ENCODE measurements around the gene IP6K3. TPM values are rescaled to one million over a fixed set of nuclear protein-coding genes. Genes with fewer than 3 reads are reported as not detected.
A peak's percentile ranks its signal among the peaks of the same experiment; 100 is the strongest.

IP6K3 gene, protein sequence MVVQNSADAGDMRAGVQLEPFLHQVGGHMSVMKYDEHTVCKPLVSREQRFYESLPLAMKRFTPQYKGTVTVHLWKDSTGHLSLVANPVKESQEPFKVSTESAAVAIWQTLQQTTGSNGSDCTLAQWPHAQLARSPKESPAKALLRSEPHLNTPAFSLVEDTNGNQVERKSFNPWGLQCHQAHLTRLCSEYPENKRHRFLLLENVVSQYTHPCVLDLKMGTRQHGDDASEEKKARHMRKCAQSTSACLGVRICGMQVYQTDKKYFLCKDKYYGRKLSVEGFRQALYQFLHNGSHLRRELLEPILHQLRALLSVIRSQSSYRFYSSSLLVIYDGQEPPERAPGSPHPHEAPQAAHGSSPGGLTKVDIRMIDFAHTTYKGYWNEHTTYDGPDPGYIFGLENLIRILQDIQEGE
- total RNA-seq (2022) (0.25 and 1.7 TPM in 2 replicates), Bru-seq, nascent RNA (percentile 21 among the genes with signal in this experiment), BruChase-seq, experiment 1, labeled RNA remaining after a 6-hour chase (percentile 11 among the genes with signal in this experiment), BruChase-seq, experiment 2, labeled RNA remaining after a 2-hour chase (percentile 20 among the genes with signal in this experiment)
- long read RNA-seq, partial matches to known transcripts, result 0 of 2 reads
- long read RNA-seq, other reads (novel, unspliced or antisense), result 0 of 2 reads

DNA sequence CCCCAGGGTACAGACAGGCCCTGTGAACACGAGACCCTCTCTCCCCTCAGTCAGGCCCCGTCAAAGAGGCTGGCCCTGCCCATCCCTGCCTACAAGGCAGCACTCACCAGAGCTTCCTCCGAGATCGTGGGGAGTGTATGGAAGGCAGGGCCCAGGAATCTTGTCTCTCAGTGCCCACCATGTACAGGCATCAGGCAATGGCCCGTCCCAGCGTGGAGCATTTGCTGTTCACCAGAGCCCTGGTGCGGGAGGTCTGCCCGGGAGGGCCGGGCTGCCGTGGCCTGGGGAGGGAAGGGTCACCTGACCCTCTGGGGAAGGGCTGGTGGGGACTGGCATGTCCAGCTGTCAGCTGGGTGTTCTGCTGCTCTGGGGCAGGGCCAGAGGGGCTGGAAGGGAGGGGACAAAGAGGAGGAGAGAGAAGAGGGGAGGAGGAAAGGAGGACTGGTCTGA lies at the start of gene IP6K3:
TSS of gene IP6K3 (minus strand) at position 255 of the 450 bp plus-strand sequence. CDS start 11,429 bp downstream, outside the sequence.
- intact Hi-C loops (cut with micrococcal nuclease), result no loop called here
- peaks cover 70% of the 10 kb centered on the region for H3K4me1 Mint-ChIP-seq (ENCODE audit: insufficient read depth, unreplicated experiment)
- peaks cover 7% of the 10 kb centered on the region for H3K36me3 Mint-ChIP-seq (ENCODE audit: insufficient read depth, unreplicated experiment)
- peak within 1 kb of the TSS; percentile 50 for H3K4me3 Mint-ChIP-seq (ENCODE audit: unreplicated experiment)
- TF ChIP-seq, protein P1, sequence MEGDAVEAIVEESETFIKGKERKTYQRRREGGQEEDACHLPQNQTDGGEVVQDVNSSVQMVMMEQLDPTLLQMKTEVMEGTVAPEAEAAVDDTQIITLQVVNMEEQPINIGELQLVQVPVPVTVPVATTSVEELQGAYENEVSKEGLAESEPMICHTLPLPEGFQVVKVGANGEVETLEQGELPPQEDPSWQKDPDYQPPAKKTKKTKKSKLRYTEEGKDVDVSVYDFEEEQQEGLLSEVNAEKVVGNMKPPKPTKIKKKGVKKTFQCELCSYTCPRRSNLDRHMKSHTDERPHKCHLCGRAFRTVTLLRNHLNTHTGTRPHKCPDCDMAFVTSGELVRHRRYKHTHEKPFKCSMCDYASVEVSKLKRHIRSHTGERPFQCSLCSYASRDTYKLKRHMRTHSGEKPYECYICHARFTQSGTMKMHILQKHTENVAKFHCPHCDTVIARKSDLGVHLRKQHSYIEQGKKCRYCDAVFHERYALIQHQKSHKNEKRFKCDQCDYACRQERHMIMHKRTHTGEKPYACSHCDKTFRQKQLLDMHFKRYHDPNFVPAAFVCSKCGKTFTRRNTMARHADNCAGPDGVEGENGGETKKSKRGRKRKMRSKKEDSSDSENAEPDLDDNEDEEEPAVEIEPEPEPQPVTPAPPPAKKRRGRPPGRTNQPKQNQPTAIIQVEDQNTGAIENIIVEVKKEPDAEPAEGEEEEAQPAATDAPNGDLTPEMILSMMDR (IDR thresholded peaks at IDR 0.05; ENCODE audit: unreplicated experiment), result no peak
- H3K9me3 Mint-ChIP-seq (ENCODE audit: unreplicated experiment), result no peaks in the 10 kb centered on the region
- peak; percentile 22 for DNase-seq (ENCODE audit: unreplicated experiment)
- POLR2A ChIA-PET, result interaction anchor here (0.9 to 3.9 kb wide), 6 partner anchors 12 to 126 kb away, joined by 3 to 29 read pairs (median 6); partner anchors contain the start of genes ITPR3 and UQCC2
- CTCF ChIA-PET, result interaction anchor here (0.6 to 12.4 kb wide), 6 partner anchors 9 to 447 kb away, joined by 3 to 228 read pairs (median 4); partner anchors contain the start of gene UQCC2
- H3K27me3 Mint-ChIP-seq (ENCODE audit: insufficient read depth, unreplicated experiment), result no peaks in the 10 kb centered on the region
- H3K27ac Mint-ChIP-seq (ENCODE audit: low read depth, unreplicated experiment), result peak within 1 kb of the TSS; percentile 85
- no TSS peak for BruUV-seq (replicated peaks)

DNA sequence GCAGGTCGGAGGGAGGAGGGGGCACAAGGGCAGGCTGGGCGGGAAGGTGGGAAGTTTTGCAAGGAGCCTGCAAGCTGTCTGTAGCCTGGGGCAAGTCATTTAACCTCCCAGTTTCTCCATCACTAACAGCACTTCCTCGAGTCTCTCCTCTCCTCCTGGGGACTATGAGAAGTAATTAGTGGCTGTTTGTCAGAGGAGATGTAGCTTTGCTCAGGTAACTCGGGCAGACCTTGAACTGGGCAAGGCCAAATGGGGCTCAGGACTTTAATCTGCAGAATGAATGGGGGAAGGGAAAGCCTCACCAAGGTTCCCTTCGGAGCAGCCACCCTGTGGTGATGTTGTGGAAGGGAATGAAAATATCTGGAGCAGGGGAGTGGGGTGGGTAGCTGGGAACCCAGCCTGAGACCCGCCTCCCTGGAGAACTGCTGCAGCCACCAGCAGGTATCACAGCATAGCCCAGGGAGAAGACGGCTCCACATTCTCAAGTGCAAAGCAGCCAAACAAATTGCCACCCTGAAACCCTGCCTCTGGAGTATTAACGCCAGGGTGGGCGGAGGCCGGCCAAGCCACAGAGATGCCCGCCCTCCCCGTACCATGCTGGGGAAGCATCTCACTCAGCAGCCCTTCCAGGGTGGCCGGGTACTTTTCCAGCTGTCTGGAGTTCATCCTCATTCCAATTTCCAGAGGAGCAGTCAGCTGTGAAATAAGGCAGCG lies 48.4 kb upstream of the IP6K3 start:
- Mint-ChIP-seq H3K27me3 (ENCODE audit: insufficient read depth, unreplicated experiment) (peaks cover 20% of the 10 kb centered on the region), H3K9me3 (ENCODE audit: unreplicated experiment) (no peaks in the 10 kb centered on the region), H3K27ac (ENCODE audit: low read depth, unreplicated experiment) (no peak overlapping the region), H3K4me1 (ENCODE audit: insufficient read depth, unreplicated experiment) (peaks cover 4% of the 10 kb centered on the region), H3K36me3 (ENCODE audit: insufficient read depth, unreplicated experiment) (no peaks in the 10 kb centered on the region), H3K4me3 (ENCODE audit: unreplicated experiment) (no peak overlapping the region)
- ChIA-PET POLR2A (no interaction called here), CTCF (interaction anchor here (1.2 kb wide), 1 partner anchor 260 kb away, joined by 5 read pairs; no protein-coding TSS in a partner anchor)
- no TSS peak for BruUV-seq (replicated peaks)
- intact Hi-C loops (cut with micrococcal nuclease), result no loop called here
- TF ChIP-seq, protein P1 (IDR thresholded peaks at IDR 0.05; ENCODE audit: unreplicated experiment), result no peak
- DNase-seq (ENCODE audit: unreplicated experiment), result no peak

DNA sequence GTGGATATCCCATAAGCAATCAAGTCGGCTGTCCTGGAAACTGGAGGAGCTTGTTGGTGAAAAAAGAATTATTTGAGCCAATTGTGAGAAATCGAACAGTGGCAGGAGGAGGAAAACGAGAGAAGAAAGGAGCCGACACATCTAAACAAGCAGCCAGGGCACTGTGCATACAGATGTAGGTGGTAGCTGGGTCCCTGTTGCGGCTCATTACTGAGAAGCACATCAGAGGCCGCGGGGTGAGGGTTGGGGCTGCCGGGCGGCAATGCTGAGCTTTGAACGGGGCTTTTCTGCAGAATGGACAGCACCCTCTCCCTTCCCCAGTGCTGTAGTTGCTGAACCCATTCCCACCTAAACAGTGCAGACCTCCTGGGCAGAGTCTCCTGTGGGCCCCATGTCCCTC lies 46.3 kb upstream of the IP6K3 start:
- H3K4me1 Mint-ChIP-seq (ENCODE audit: insufficient read depth, unreplicated experiment), result peaks cover 9% of the 10 kb centered on the region
- intact Hi-C loops (cut with micrococcal nuclease), result no loop called here
- no peak for DNase-seq (ENCODE audit: unreplicated experiment)
- TF ChIP-seq, protein P1 (IDR thresholded peaks at IDR 0.05; ENCODE audit: unreplicated experiment), result no peak
- H3K27me3 Mint-ChIP-seq (ENCODE audit: insufficient read depth, unreplicated experiment), result peaks cover 20% of the 10 kb centered on the region
- no peak overlapping the region for H3K27ac Mint-ChIP-seq (ENCODE audit: low read depth, unreplicated experiment)
- H3K9me3 Mint-ChIP-seq (ENCODE audit: unreplicated experiment), result no peaks in the 10 kb centered on the region
- BruUV-seq (replicated peaks), result no TSS peak
- ChIA-PET CTCF (interaction anchor here (0.7 to 1.0 kb wide), 4 partner anchors 9 to 371 kb away, joined by 3 read pairs; no protein-coding TSS in a partner anchor), POLR2A (interaction anchor here (1.0 kb wide), 1 partner anchor 12 kb away, joined by 3 read pairs; no protein-coding TSS in a partner anchor)
- no peak overlapping the region for H3K4me3 Mint-ChIP-seq (ENCODE audit: unreplicated experiment)
- H3K36me3 Mint-ChIP-seq (ENCODE audit: insufficient read depth, unreplicated experiment), result no peaks in the 10 kb centered on the region

Data from MCF 10A (cell line).